Adrenal gland (tissue), 12 donors: ENCODE data around the gene FNDC11. TPM values are rescaled to one million over a fixed set of nuclear protein-coding genes. Genes with fewer than 3 reads are reported as not detected.

Source experiments
- DNase-seq, 7 donors: peaks; one replicate each; pipeline ENCODE4 v3.0.0-alpha.2; 2019 to 2020
- H3K27ac ChIP-seq, 5 donors: fragments of 200-600 bp; sonication (generic) in 4 of 5; 1 replicate in 3 of 5; 2 replicates in 2 of 5; pipeline versions ENCODE4 v1.5.1 to v1.8.0; 2016 to 2020; ENCODE audit warnings: mild to moderate bottlenecking in 1 of 5
- H3K27me3 ChIP-seq: fragments of 200-600 bp; 2 replicates; pipeline ENCODE4 v1.8.0; 2021
- H3K36me3 ChIP-seq, 2 donors: fragments of 200-600 bp; replicated peaks in 1 of 2; 1 replicate in 1 of 2; 2 replicates in 1 of 2; pipeline versions ENCODE4 v1.5.1 to v1.8.0; 2018 to 2022
- H3K4me1 ChIP-seq, 2 donors: fragments of 200-600 bp; replicated peaks in 1 of 2; 1 replicate in 1 of 2; 2 replicates in 1 of 2; pipeline versions ENCODE4 v1.5.1 to v1.8.0; 2018 to 2021
- H3K4me3 ChIP-seq, 4 donors: fragments of 200-600 bp; sonication (generic) in 3 of 4; one replicate each; pipeline ENCODE4 v1.5.1; 2016 to 2018
- H3K9me3 ChIP-seq, 3 donors: fragments of 200-600 bp; sonication (generic) in 1 of 3; replicated peaks in 1 of 3; 1 replicate in 2 of 3; 2 replicates in 1 of 3; pipeline versions ENCODE4 v1.5.1 to v1.8.0; 2016 to 2021
- POLR2A ChIP-seq, 2 donors: fragments of 450-650 bp; IDR thresholded peaks; one replicate each; pipeline ENCODE4 v1.6.1; 2017; ENCODE audit warnings: antibody characterized with exemption in 2 of 2, mild to moderate bottlenecking in 2 of 2, moderate library complexity in 1 of 2
- WGBS, 4 donors: extraction: QIAGEN DNeasy Blood & Tissue Kit in 2 of 4; methylation state at CpG; one replicate each; pipeline versions ENCODE4 v1.1.5 to v1.1.7; 2013 to 2017; 5-methylcytosine and 5-hydroxymethylcytosine counted together
- intact Hi-C, 2 donors: fragments of 100-400 bp; cut with DNase I; formaldehyde crosslinking; loops; one replicate each; pipeline versions ENCODE4 v1.14.1 to v1.15.0; 2022 to 2023
- polyA plus RNA-seq, 3 donors: library from polyadenylated mRNA; stranded (reverse); fragments of 200-250 nt in 2 of 3; fragments of 350-450 nt in 1 of 3; fragmentation: Illumina TruSeq in 1 of 3; extraction: RNeasy Lipid Tissue Mini Kit (QIAGEN cat#74804) in 1 of 3; gene quantifications; one replicate each; pipeline ENCODE4 v1.2.3, GENCODE V29; 2013 to 2014
- total RNA-seq, 9 donors: library from RNA; depleted of rRNA in 4 of 9; stranded (reverse); fragments of >200 nt in 4 of 9; fragments of 120-200 nt in 1 of 9; fragmentation: NEBNext Ultra II Directional in 1 of 9; extraction: Animal tissue kit (Norgen Biotek cat#: 25700) in 1 of 9; gene quantifications; one replicate each; pipeline versions ENCODE4 v1.1.0 to v1.2.4, GENCODE V29; 2013 to 2023
- TF ChIP-seq, protein P1 (sequence below), 6 experiments: fragments of 450-650 bp in 4 of 6; fragments of 200-600 bp in 2 of 6; sonication (generic) in 1 of 6; IDR thresholded peaks; 1 replicate in 5 of 6; 2 replicates in 1 of 6; pipeline versions ENCODE4 v1.5.1 to v1.8.0; 2016 to 2021; ENCODE audit warnings: antibody characterized with exemption in 6 of 6, mild to moderate bottlenecking in 2 of 6, moderate library complexity in 1 of 6
- donor health status: healthy with polysubstance abuse.
- donor health status: Bipolar disorder and iron deficiency.
- donor health status: DM: yes; HTN: yes; CAD: no.
- donor health status: DM: no; HTN: no; CAD: no.
- donor health status: DM: no; HTN: no; CAD: no.
- donor health status: DM: yes; HTN: yes; CAD: no.

The FNDC11 gene
- total and polyA plus RNA-seq, 12 donors = 0.20 to 0.83 (median 0.43) TPM; not detected in 4

DNA sequence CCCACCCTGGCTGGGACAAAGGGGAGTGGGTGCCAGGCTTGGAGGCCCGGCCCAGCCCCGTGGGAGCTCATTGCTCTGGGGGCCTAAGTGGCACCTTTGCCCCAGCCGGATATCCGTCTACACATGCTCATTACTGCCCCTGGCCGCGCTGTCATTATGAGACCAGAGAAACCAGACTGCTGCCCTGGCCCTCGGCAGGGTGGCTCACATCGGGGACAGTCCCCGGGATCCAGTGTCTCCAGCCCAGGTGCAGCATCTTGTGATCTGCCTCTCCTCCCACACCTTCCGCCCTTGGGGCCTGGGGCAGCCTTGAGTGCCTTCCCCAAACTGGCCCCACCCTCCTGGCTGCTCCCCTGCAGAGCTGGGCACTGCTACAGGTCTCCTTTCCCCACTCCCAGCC lies 11.3 kb upstream of the FNDC11 start:
- intact Hi-C loops = no loop called here
- Histone ChIP-seq H3K27ac (no peak overlapping the region), H3K27me3 (peaks cover 9% of the 10 kb centered on the region), H3K4me3 (no peak overlapping the region), H3K4me1 (peaks cover 0 to 2% of the 10 kb centered on the region in 2 donors), H3K36me3 (no peaks in the 10 kb centered on the region), H3K9me3 (no peaks in the 10 kb centered on the region)
- no peak for TF ChIP-seq POLR2A (IDR thresholded peaks at IDR 0.05)
- TF ChIP-seq, protein P1, sequence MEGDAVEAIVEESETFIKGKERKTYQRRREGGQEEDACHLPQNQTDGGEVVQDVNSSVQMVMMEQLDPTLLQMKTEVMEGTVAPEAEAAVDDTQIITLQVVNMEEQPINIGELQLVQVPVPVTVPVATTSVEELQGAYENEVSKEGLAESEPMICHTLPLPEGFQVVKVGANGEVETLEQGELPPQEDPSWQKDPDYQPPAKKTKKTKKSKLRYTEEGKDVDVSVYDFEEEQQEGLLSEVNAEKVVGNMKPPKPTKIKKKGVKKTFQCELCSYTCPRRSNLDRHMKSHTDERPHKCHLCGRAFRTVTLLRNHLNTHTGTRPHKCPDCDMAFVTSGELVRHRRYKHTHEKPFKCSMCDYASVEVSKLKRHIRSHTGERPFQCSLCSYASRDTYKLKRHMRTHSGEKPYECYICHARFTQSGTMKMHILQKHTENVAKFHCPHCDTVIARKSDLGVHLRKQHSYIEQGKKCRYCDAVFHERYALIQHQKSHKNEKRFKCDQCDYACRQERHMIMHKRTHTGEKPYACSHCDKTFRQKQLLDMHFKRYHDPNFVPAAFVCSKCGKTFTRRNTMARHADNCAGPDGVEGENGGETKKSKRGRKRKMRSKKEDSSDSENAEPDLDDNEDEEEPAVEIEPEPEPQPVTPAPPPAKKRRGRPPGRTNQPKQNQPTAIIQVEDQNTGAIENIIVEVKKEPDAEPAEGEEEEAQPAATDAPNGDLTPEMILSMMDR (IDR thresholded peaks at IDR 0.05) = no peak
- no peak for DNase-seq
- WGBS, 4 donors = 80 to 97% (median 88%) methylated on average over 1 to 10 of the region's 10 CpGs

DNA sequence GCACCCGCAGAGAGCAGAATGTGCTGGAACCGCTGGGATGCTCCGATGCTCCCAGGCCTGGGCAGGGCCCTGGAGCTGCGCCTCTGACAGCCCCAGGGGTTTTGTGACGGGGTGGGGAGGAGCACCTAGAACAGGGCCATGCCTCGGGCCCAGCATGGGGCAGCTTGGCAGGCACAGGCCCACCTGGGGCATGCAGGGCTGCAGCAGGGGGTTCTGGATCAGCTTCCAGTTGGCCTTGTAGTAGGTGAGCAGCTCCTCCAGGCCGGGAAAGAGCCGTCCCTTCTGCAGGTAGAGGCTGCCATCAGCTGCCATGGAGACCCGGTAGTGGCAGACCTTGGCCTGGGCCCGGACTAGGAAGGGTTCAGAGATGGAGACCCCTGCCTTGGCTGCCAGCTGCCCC lies 10.8 kb upstream of the FNDC11 start:
- Histone ChIP-seq H3K27me3 (peaks cover 10% of the 10 kb centered on the region), H3K36me3 (no peaks in the 10 kb centered on the region), H3K27ac (no peak overlapping the region), H3K4me1 (no peaks in the 10 kb centered on the region), H3K9me3 (no peaks in the 10 kb centered on the region), H3K4me3 (no peak overlapping the region)
- intact Hi-C loops = no loop called here
- WGBS, 4 donors = 89 to 96% (median 93%) methylated on average over 8 to 10 of the region's 10 CpGs; no CpG with 5 or more reads in 1 of the 4 donors
- DNase-seq = no peak
- TF ChIP-seq, protein P1 (IDR thresholded peaks at IDR 0.05) = no peak
- no peak for TF ChIP-seq POLR2A (IDR thresholded peaks at IDR 0.05)

DNA sequence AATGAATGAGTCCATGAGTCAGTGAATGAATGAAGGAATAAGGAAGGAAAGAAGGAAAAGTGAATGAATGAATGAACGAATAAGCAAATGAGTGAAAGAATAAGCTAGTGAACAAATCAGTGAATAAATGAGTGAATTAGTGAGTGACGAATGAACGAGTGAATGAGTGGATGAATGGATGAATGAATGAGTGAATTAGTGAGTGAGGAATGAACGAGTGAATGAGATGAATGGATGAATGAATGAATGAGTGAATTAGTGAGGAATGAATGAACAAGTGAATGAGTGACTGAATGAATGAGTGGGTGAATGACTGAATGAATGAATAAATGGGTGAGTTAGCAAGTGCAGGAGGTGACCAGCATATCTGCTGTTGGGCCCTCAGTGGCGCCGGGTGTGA lies 10.2 kb upstream of the FNDC11 start:
- intact Hi-C loops = no loop called here
- H3K4me3 ChIP-seq = no peak overlapping the region
- no peaks in the 10 kb centered on the region for H3K36me3 ChIP-seq
- no peak for DNase-seq
- TF ChIP-seq, protein P1 (IDR thresholded peaks at IDR 0.05) = no peak
- TF ChIP-seq POLR2A (IDR thresholded peaks at IDR 0.05) = no peak
- H3K27me3 ChIP-seq = peaks cover 10% of the 10 kb centered on the region
- H3K9me3 ChIP-seq = no peaks in the 10 kb centered on the region
- 72 to 79% (median 78%) methylated on average over 6 of the region's 6 CpGs for WGBS, 4 donors
- no peaks in the 10 kb centered on the region for H3K4me1 ChIP-seq
- no peak overlapping the region for H3K27ac ChIP-seq

- intact Hi-C loops = no loop called here
- Histone ChIP-seq H3K4me1 (no peaks in the 10 kb centered on the region), H3K27me3 (peaks cover 10% of the 10 kb centered on the region), H3K27ac (no peak overlapping the region), H3K9me3 (no peaks in the 10 kb centered on the region), H3K4me3 (no peak overlapping the region), H3K36me3 (no peaks in the 10 kb centered on the region)
- no peak for TF ChIP-seq POLR2A (IDR thresholded peaks at IDR 0.05)
- TF ChIP-seq, protein P1 (IDR thresholded peaks at IDR 0.05) = no peak
- whole genome bisulfite sequencing, 4 donors = 72 to 78% (median 75%) methylated on average over 8 to 27 of the region's 27 CpGs
- DNase-seq = no peak
Observed at GRCh38 chr20:63544241-63544957, 9.6 kb upstream of the FNDC11 start.
